HepG2 (cell line): ENCODE data around the gene GNAI2. TPM values are rescaled to one million over a fixed set of nuclear protein-coding genes. Genes with fewer than 3 reads are reported as not detected.

Source experiments
- ASH2L ChIP-seq: fragments of 300-600, 200-600 bp; sonication (generic); IDR thresholded peaks from 2 replicates; pipeline ENCODE4 v1.7.0; 2017; ENCODE audit warnings: low read depth, mild to moderate bottlenecking, moderate library complexity, mixed read lengths, low read length; ENCODE audit not compliant: insufficient read length
- DBP ChIP-seq: sonication (generic); formaldehyde crosslinking; IDR thresholded peaks from 2 replicates; pipeline ENCODE4 v1.4.0; 2020; ENCODE audit warnings: missing genetic modification reagents; ENCODE audit errors: not compliant biosample characterization
- HES4 ChIP-seq: sonication (generic); formaldehyde crosslinking; IDR thresholded peaks from 2 replicates; pipeline ENCODE4 v1.9.0; 2021; ENCODE audit warnings: mild to moderate bottlenecking, missing genetic modification reagents, borderline replicate concordance
- HIC2 ChIP-seq: sonication (generic); formaldehyde crosslinking; IDR thresholded peaks from 2 replicates; pipeline ENCODE4 v1.9.0; 2022; ENCODE audit warnings: low read depth, missing genetic modification reagents
- HOXA3 ChIP-seq: sonication (generic); formaldehyde crosslinking; IDR thresholded peaks from 2 replicates; pipeline ENCODE4 v1.5.0; 2020; ENCODE audit warnings: missing genetic modification reagents
- KDM5A ChIP-seq: fragments of 200-600 bp; sonication (generic); IDR thresholded peaks from 2 replicates; pipeline ENCODE4 v1.7.0; 2018; ENCODE audit warnings: antibody characterized with exemption, mild to moderate bottlenecking, low read length, borderline replicate concordance
- SOX5 ChIP-seq: IDR thresholded peaks from 2 replicates; pipeline ENCODE4 v1.6.1; 2016; ENCODE audit warnings: borderline replicate concordance
- ZNF318 ChIP-seq: sonication (generic); formaldehyde crosslinking; IDR thresholded peaks from 2 replicates; pipeline ENCODE4 v1.4.0; 2020; ENCODE audit warnings: mild to moderate bottlenecking, missing genetic modification reagents
- ZNF33A ChIP-seq: sonication (generic); formaldehyde crosslinking; IDR thresholded peaks from 2 replicates; pipeline ENCODE4 v1.5.1; 2020; ENCODE audit warnings: missing genetic modification reagents, mild to moderate bottlenecking, moderate library complexity, borderline replicate concordance
- ZNF503 ChIP-seq: sonication (generic); formaldehyde crosslinking; IDR thresholded peaks from 2 replicates; pipeline ENCODE4 v1.4.0; 2020; ENCODE audit warnings: missing genetic modification reagents
- ZNF790 ChIP-seq: sonication (generic); formaldehyde crosslinking; IDR thresholded peaks from 2 replicates; pipeline ENCODE4 v1.8.0; 2022; ENCODE audit warnings: missing genetic modification reagents, mild to moderate bottlenecking, borderline replicate concordance
- ZNF800 ChIP-seq: sonication (generic); formaldehyde crosslinking; IDR thresholded peaks from 2 replicates; pipeline ENCODE4 v1.4.0; 2020; ENCODE audit warnings: missing genetic modification reagents
- polyA plus RNA-seq, 8 experiments: library from polyadenylated mRNA; depleted of rRNA in 3 of 8; stranded (reverse) in 7 of 8; unstranded in 1 of 8; fragments of >200 nt; fragmentation: Illumina TruSeq in 4 of 8; extraction: Trizol in 4 of 8; gene quantifications; 2 replicates each; pipeline versions ENCODE4 v1.2.1 to v1.2.3, GENCODE V29; 2011 to 2016; ENCODE audit warnings: low read depth in 4 of 8, missing spikeins in 1 of 8, mixed read lengths in 1 of 8; ENCODE audit not compliant: insufficient read depth in 1 of 8
- total RNA-seq, 5 experiments: library from RNA; depleted of rRNA; stranded (reverse); fragments of >200 nt; fragmentation: Illumina TruSeq; extraction: Trizol; gene quantifications; 2 replicates each; pipeline ENCODE4 v1.2.3, GENCODE V29; 2016; ENCODE audit warnings: low read depth in 1 of 5

GNAI2 gene
- total and polyA plus RNA-seq, 2 of the 13 experiments (the other 11 are each of a cell fraction or from before 2014, with no cell fraction given) = 51.1 to 66.2 TPM

GRCh38 chr3:50263478-50264382 is 27.7 kb downstream of the GNAI2 start (continued):
- TF ChIP-seq DBP (CRISPR knock-in tag) (no peak), HOXA3 (CRISPR knock-in tag) (0 out of 2 replicates have a peak, but pooled peaks have one; percentile 2), HIC2 (CRISPR knock-in tag) (peak; percentile 83), SOX5 (CRISPR knock-in tag) (no peak), ASH2L (no peak), ZNF33A (no peak), KDM5A (no peak), ZNF800 (CRISPR knock-in tag) (no peak), ZNF318 (CRISPR knock-in tag) (no peak), ZNF790 (CRISPR knock-in tag) (no peak), ZNF503 (no peak), HES4 (CRISPR knock-in tag) (no peak)
